ENCODE results near the gene RBM43. TPM values are rescaled to one million over a fixed set of nuclear protein-coding genes. Genes with fewer than 3 reads are reported as not detected.
"Not testable (repeated sequence)": the region's sequence is repeated elsewhere in the genome, so short reads cannot be mapped to it uniquely, and the experiment has no call there.

Gene RBM43
- total and polyA plus RNA-seq, 7 donors, result 1.8 to 16.9 (median 8.6) TPM

- intact Hi-C loops (cut with DNase I), result loop anchor here (5.0 to 10.0 kb wide), 3 partner anchors 185 to 1642 kb away; partner anchors contain the start of gene RND3
- Histone ChIP-seq H3K4me3 (no peak overlapping the region), H3K4me1 (peaks cover 0 to 7% (median 2%) of the 10 kb centered on the region in 4 donors), H3K36me3 (no peaks in the 10 kb centered on the region), H3K27ac (no peak overlapping the region), H3K9me3 (no peaks in the 10 kb centered on the region), H3K27me3 (no peaks in the 10 kb centered on the region)
- no peak for DNase-seq
- WGBS, 2 donors, result 67 to 87% methylated on average over 9 of the region's 9 CpGs
- TF ChIP-seq CTCF (IDR thresholded peaks at IDR 0.05), result no peak
- TF ChIP-seq POLR2A (IDR thresholded peaks at IDR 0.05), result no peak
- TF ChIP-seq POLR2AphosphoS5 (IDR thresholded peaks at IDR 0.05), result no peak
- TF ChIP-seq EP300 (IDR thresholded peaks at IDR 0.05), result no peak
Observed at GRCh38 chr2:151239624-151240023, 22.0 kb downstream of the RBM43 start.

- intact Hi-C loops (cut with DNase I), result loop anchor here (5.0 to 10.0 kb wide), 3 partner anchors 184 to 1642 kb away; partner anchors contain the start of gene RND3
- H3K27me3 ChIP-seq, result no peaks in the 10 kb centered on the region
- H3K27ac ChIP-seq, result no peak overlapping the region
- no peaks in the 10 kb centered on the region for H3K36me3 ChIP-seq
- WGBS, 2 donors, result 17 to 18% methylated on average over 6 of the region's 6 CpGs
- H3K9me3 ChIP-seq, result no peaks in the 10 kb centered on the region
- peak; percentile 83 for DNase-seq
- peaks cover 0 to 7% (median 2%) of the 10 kb centered on the region in 4 donors for H3K4me1 ChIP-seq
- no peak for TF ChIP-seq POLR2A (IDR thresholded peaks at IDR 0.05)
- TF ChIP-seq CTCF (IDR thresholded peaks at IDR 0.05), result peak; percentile 74 to 85 (median 80)
- TF ChIP-seq EP300 (IDR thresholded peaks at IDR 0.05), result no peak
- TF ChIP-seq POLR2AphosphoS5 (IDR thresholded peaks at IDR 0.05), result no peak
- H3K4me3 ChIP-seq, result no peak overlapping the region
Observed at GRCh38 chr2:151238527-151239487, 22.9 kb downstream of the RBM43 start.

GRCh38 chr2:151237422-151238025 is 24.1 kb downstream of the RBM43 start:
- intact Hi-C loops (cut with DNase I), result loop anchor here (5.0 to 10.0 kb wide), 3 partner anchors 183 to 1640 kb away; partner anchors contain the start of gene RND3
- Histone ChIP-seq H3K9me3 (no peaks in the 10 kb centered on the region), H3K36me3 (no peaks in the 10 kb centered on the region), H3K27me3 (no peaks in the 10 kb centered on the region), H3K27ac (no peak overlapping the region), H3K4me1 (peaks cover 0 to 7% (median 2%) of the 10 kb centered on the region in 4 donors), H3K4me3 (no peak overlapping the region)
- TF ChIP-seq POLR2AphosphoS5 (IDR thresholded peaks at IDR 0.05), result no peak
- no peak for TF ChIP-seq CTCF (IDR thresholded peaks at IDR 0.05)
- TF ChIP-seq POLR2A (IDR thresholded peaks at IDR 0.05), result no peak
- no peak for DNase-seq
- WGBS, 2 donors, result 59 to 75% methylated on average over 4 of the region's 4 CpGs

- H3K27ac ChIP-seq, DNase-seq, H3K4me1 ChIP-seq, H3K9me3 ChIP-seq, H3K36me3 ChIP-seq, H3K4me3 ChIP-seq, H3K27me3 ChIP-seq: not testable (repeated sequence)
- intact Hi-C loops (cut with DNase I), result loop anchor here (10.0 kb wide), 1 partner anchor 179 kb away; no protein-coding TSS in a partner anchor
- 87 to 92% methylated on average over 3 of the region's 3 CpGs for WGBS, 2 donors
Observed at GRCh38 chr2:151233760-151234159, 27.9 kb downstream of the RBM43 start.

GRCh38 chr2:151233288-151233687 is 28.4 kb downstream of the RBM43 start:
- not testable (repeated sequence) for DNase-seq, H3K4me3 ChIP-seq, H3K9me3 ChIP-seq, H3K4me1 ChIP-seq, H3K36me3 ChIP-seq, H3K27me3 ChIP-seq, H3K27ac ChIP-seq
- intact Hi-C loops (cut with DNase I), result loop anchor here (10.0 kb wide), 1 partner anchor 178 kb away; no protein-coding TSS in a partner anchor
- WGBS, 2 donors, result 92 to 95% methylated on average over 2 of the region's 2 CpGs
